Activated T-helper 17 cell treated with anti-CD3 and anti-CD28 coated beads, Interleukin-2, amount 50 U/mL, for 72 hours (primary cell): ENCODE data around the gene LARGE1. TPM values are rescaled to one million over a fixed set of nuclear protein-coding genes. Genes with fewer than 3 reads are reported as not detected.
A peak's percentile ranks its signal among the peaks of the same experiment; 100 is the strongest.

Source experiments
- ATAC-seq: fragments of 150-1000 bp; cut with Tn5 transposase; replicated peaks from 2 replicates; pipeline ENCODE4 v1.10.0; 2021; ENCODE audit warnings: mild to moderate bottlenecking, moderate library complexity
- H3K27ac Mint-ChIP-seq: one replicate; pipeline ENCODE4 v1.8.0; 2022; ENCODE audit warnings: mixed read lengths
- H3K27me3 Mint-ChIP-seq: one replicate; pipeline ENCODE4 v1.8.0; 2022; ENCODE audit warnings: mixed read lengths
- H3K36me3 Mint-ChIP-seq: one replicate; pipeline ENCODE4 v1.8.0; 2022; ENCODE audit warnings: low read depth, mild to moderate bottlenecking, mixed read lengths
- H3K4me1 Mint-ChIP-seq: one replicate; pipeline ENCODE4 v1.8.0; 2022; ENCODE audit warnings: mixed read lengths
- H3K4me3 Mint-ChIP-seq: one replicate; pipeline ENCODE4 v1.8.0; 2022; ENCODE audit warnings: mild to moderate bottlenecking, mixed read lengths
- H3K9me3 Mint-ChIP-seq: one replicate; pipeline ENCODE4 v1.8.0; 2022; ENCODE audit warnings: mixed read lengths
- total RNA-seq, 2 donors: library from RNA; stranded (reverse); gene quantifications; one replicate each; pipeline ENCODE4 v1.2.3, GENCODE V29; 2022

LARGE1 gene
- total RNA-seq, 2 donors from 2014 or later: 0.45 to 0.73 TPM

- no peak for ATAC-seq
- H3K9me3 Mint-ChIP-seq: peaks cover 11% of the 10 kb centered on the region
- H3K27ac Mint-ChIP-seq: no peak overlapping the region
- no peaks in the 10 kb centered on the region for H3K4me1 Mint-ChIP-seq
- H3K36me3 Mint-ChIP-seq: no peaks in the 10 kb centered on the region
- peak overlapping the region; percentile 26 for H3K4me3 Mint-ChIP-seq
- H3K27me3 Mint-ChIP-seq: no peaks in the 10 kb centered on the region
Measured at GRCh38 chr22:33492210-33492651, 428.0 kb downstream of the LARGE1 start.

- no peaks in the 10 kb centered on the region for H3K4me1 Mint-ChIP-seq
- H3K4me3 Mint-ChIP-seq: no peak overlapping the region
- no peaks in the 10 kb centered on the region for H3K36me3 Mint-ChIP-seq
- H3K27me3 Mint-ChIP-seq: peaks cover 4% of the 10 kb centered on the region
- peaks cover 13% of the 10 kb centered on the region for H3K9me3 Mint-ChIP-seq
- H3K27ac Mint-ChIP-seq: no peak overlapping the region
- ATAC-seq: no peak
Measured at GRCh38 chr22:33487041-33487716, 433.1 kb downstream of the LARGE1 start.

- H3K4me1 Mint-ChIP-seq: no peaks in the 10 kb centered on the region
- no peak overlapping the region for H3K27ac Mint-ChIP-seq
- no peak for ATAC-seq
- H3K36me3 Mint-ChIP-seq: no peaks in the 10 kb centered on the region
- H3K4me3 Mint-ChIP-seq: no peak overlapping the region
- H3K9me3 Mint-ChIP-seq: peaks cover 6% of the 10 kb centered on the region
- H3K27me3 Mint-ChIP-seq: peaks cover 4% of the 10 kb centered on the region
Measured at GRCh38 chr22:33481550-33481949, 438.7 kb downstream of the LARGE1 start.

- H3K36me3 Mint-ChIP-seq: no peaks in the 10 kb centered on the region
- H3K27me3 Mint-ChIP-seq: no peaks in the 10 kb centered on the region
- no peaks in the 10 kb centered on the region for H3K4me1 Mint-ChIP-seq
- no peak overlapping the region for H3K27ac Mint-ChIP-seq
- ATAC-seq: no peak
- H3K9me3 Mint-ChIP-seq: no peaks in the 10 kb centered on the region
- H3K4me3 Mint-ChIP-seq: no peak overlapping the region
Measured at GRCh38 chr22:33477120-33478111, 442.9 kb downstream of the LARGE1 start.

GRCh38 chr22:33476716-33477115, 443.6 kb downstream of the LARGE1 start:
- no peak overlapping the region for H3K4me3 Mint-ChIP-seq
- ATAC-seq: no peak
- no peaks in the 10 kb centered on the region for H3K4me1 Mint-ChIP-seq
- H3K27ac Mint-ChIP-seq: no peak overlapping the region
- H3K9me3 Mint-ChIP-seq: no peaks in the 10 kb centered on the region
- no peaks in the 10 kb centered on the region for H3K27me3 Mint-ChIP-seq
- no peaks in the 10 kb centered on the region for H3K36me3 Mint-ChIP-seq

- no peak overlapping the region for H3K27ac Mint-ChIP-seq
- H3K27me3 Mint-ChIP-seq: no peaks in the 10 kb centered on the region
- H3K4me3 Mint-ChIP-seq: no peak overlapping the region
- no peak for ATAC-seq
- H3K4me1 Mint-ChIP-seq: no peaks in the 10 kb centered on the region
- no peaks in the 10 kb centered on the region for H3K9me3 Mint-ChIP-seq
- H3K36me3 Mint-ChIP-seq: no peaks in the 10 kb centered on the region
Measured at GRCh38 chr22:33476206-33476605, 444.1 kb downstream of the LARGE1 start.

GRCh38 chr22:33474587-33474986, 445.7 kb downstream of the LARGE1 start:
- H3K4me1 Mint-ChIP-seq: no peaks in the 10 kb centered on the region
- no peak overlapping the region for H3K27ac Mint-ChIP-seq
- no peak overlapping the region for H3K4me3 Mint-ChIP-seq
- H3K27me3 Mint-ChIP-seq: no peaks in the 10 kb centered on the region
- peaks cover 3% of the 10 kb centered on the region for H3K9me3 Mint-ChIP-seq
- ATAC-seq: no peak
- no peaks in the 10 kb centered on the region for H3K36me3 Mint-ChIP-seq

GRCh38 chr22:33472462-33473344, 447.6 kb downstream of the LARGE1 start:
- ATAC-seq: peak; percentile 59
- Mint-ChIP-seq H3K9me3 (peaks cover 3% of the 10 kb centered on the region), H3K4me3 (no peak overlapping the region), H3K27ac (no peak overlapping the region), H3K4me1 (no peaks in the 10 kb centered on the region), H3K36me3 (no peaks in the 10 kb centered on the region), H3K27me3 (no peaks in the 10 kb centered on the region)

- Mint-ChIP-seq H3K27ac (no peak overlapping the region), H3K9me3 (peaks cover 3% of the 10 kb centered on the region), H3K4me1 (no peaks in the 10 kb centered on the region), H3K4me3 (no peak overlapping the region), H3K36me3 (no peaks in the 10 kb centered on the region), H3K27me3 (no peaks in the 10 kb centered on the region)
- ATAC-seq: no peak
Measured at GRCh38 chr22:33470456-33470855, 449.8 kb downstream of the LARGE1 start.

GRCh38 chr22:33467620-33468095, 452.6 kb downstream of the LARGE1 start:
- H3K27ac Mint-ChIP-seq: no peak overlapping the region
- H3K4me3 Mint-ChIP-seq: no peak overlapping the region
- no peaks in the 10 kb centered on the region for H3K27me3 Mint-ChIP-seq
- H3K36me3 Mint-ChIP-seq: no peaks in the 10 kb centered on the region
- ATAC-seq: no peak
- H3K4me1 Mint-ChIP-seq: no peaks in the 10 kb centered on the region
- H3K9me3 Mint-ChIP-seq: peaks cover 3% of the 10 kb centered on the region

- Mint-ChIP-seq H3K9me3 (peaks cover 3% of the 10 kb centered on the region), H3K36me3 (no peaks in the 10 kb centered on the region), H3K27ac (no peak overlapping the region), H3K4me3 (no peak overlapping the region), H3K4me1 (no peaks in the 10 kb centered on the region), H3K27me3 (no peaks in the 10 kb centered on the region)
- ATAC-seq: no peak
Measured at GRCh38 chr22:33467080-33467479, 453.2 kb downstream of the LARGE1 start.

GRCh38 chr22:33465554-33465953, 454.7 kb downstream of the LARGE1 start:
- H3K9me3 Mint-ChIP-seq: peaks cover 5% of the 10 kb centered on the region
- H3K27me3 Mint-ChIP-seq: no peaks in the 10 kb centered on the region
- H3K4me3 Mint-ChIP-seq: no peak overlapping the region
- no peaks in the 10 kb centered on the region for H3K36me3 Mint-ChIP-seq
- no peaks in the 10 kb centered on the region for H3K4me1 Mint-ChIP-seq
- no peak overlapping the region for H3K27ac Mint-ChIP-seq
- no peak for ATAC-seq

GRCh38 chr22:33464698-33465097, 455.6 kb downstream of the LARGE1 start:
- H3K4me1 Mint-ChIP-seq: no peaks in the 10 kb centered on the region
- H3K4me3 Mint-ChIP-seq: no peak overlapping the region
- no peaks in the 10 kb centered on the region for H3K36me3 Mint-ChIP-seq
- H3K9me3 Mint-ChIP-seq: peaks cover 8% of the 10 kb centered on the region
- no peaks in the 10 kb centered on the region for H3K27me3 Mint-ChIP-seq
- no peak overlapping the region for H3K27ac Mint-ChIP-seq
- ATAC-seq: no peak
